HG03066 (cell line): ENCODE data around the gene ATXN10.
"Not testable (repeated sequence)": the region's sequence is repeated elsewhere in the genome, so short reads cannot be mapped to it uniquely, and the experiment has no call there.

Experiments used
- ATAC-seq: cut with Tn5 transposase; IDR thresholded peaks from one replicate; pipeline ENCODE4 v1.9.1; 2021; ENCODE audit warnings: low read depth; ENCODE audit not compliant: unreplicated experiment

The ATXN10 gene

GRCh38 chr22:45777046-45777851 lies 105.6 kb downstream of the ATXN10 start:
- no peak for ATAC-seq

- ATAC-seq, result no peak
Observed at GRCh38 chr22:45777852-45778375, 106.3 kb downstream of the ATXN10 start.

- no peak for ATAC-seq
Observed at GRCh38 chr22:45781459-45781858, 109.8 kb downstream of the ATXN10 start.

GRCh38 chr22:45781966-45782365 lies 110.3 kb downstream of the ATXN10 start:
- ATAC-seq, result no peak

GRCh38 chr22:45783021-45783420 lies 111.4 kb downstream of the ATXN10 start:
- ATAC-seq, result no peak

GRCh38 chr22:45783690-45784089 lies 112.1 kb downstream of the ATXN10 start:
- no peak for ATAC-seq

- no peak for ATAC-seq
Observed at GRCh38 chr22:45784357-45785277, 113.0 kb downstream of the ATXN10 start.

- ATAC-seq, result no peak
Observed at GRCh38 chr22:45785458-45785857, 113.8 kb downstream of the ATXN10 start.

GRCh38 chr22:45786726-45787125 lies 115.1 kb downstream of the ATXN10 start:
- no peak for ATAC-seq

- no peak for ATAC-seq
Observed at GRCh38 chr22:45787759-45788158, 116.1 kb downstream of the ATXN10 start.

- no peak for ATAC-seq
Observed at GRCh38 chr22:45788522-45788921, 116.9 kb downstream of the ATXN10 start.

GRCh38 chr22:45790401-45790800 lies 118.8 kb downstream of the ATXN10 start:
- ATAC-seq, result no peak

GRCh38 chr22:45793161-45793560 lies 121.5 kb downstream of the ATXN10 start:
- ATAC-seq, result no peak

GRCh38 chr22:45793892-45794291 lies 122.3 kb downstream of the ATXN10 start:
- ATAC-seq, result no peak

- not testable (repeated sequence) for ATAC-seq
Observed at GRCh38 chr22:45796009-45796408, 124.4 kb downstream of the ATXN10 start.

GRCh38 chr22:45799291-45799690 lies 127.7 kb downstream of the ATXN10 start:
- no peak for ATAC-seq

- no peak for ATAC-seq
Observed at GRCh38 chr22:45802054-45802453, 130.4 kb downstream of the ATXN10 start.

- no peak for ATAC-seq
Observed at GRCh38 chr22:45804319-45804985, 132.8 kb downstream of the ATXN10 start.

GRCh38 chr22:45804986-45805325 lies 133.3 kb downstream of the ATXN10 start:
- ATAC-seq, result no peak

GRCh38 chr22:45805413-45805812 lies 133.8 kb downstream of the ATXN10 start:
- no peak for ATAC-seq
